ENCODE results near the gene UPF3A. TPM values are rescaled to one million over a fixed set of nuclear protein-coding genes. Genes with fewer than 3 reads are reported as not detected.
"Not testable (repeated sequence)": the region's sequence is repeated elsewhere in the genome, so short reads cannot be mapped to it uniquely, and the experiment has no call there.

Gene UPF3A
- total RNA-seq, 1 donor = 14.9 TPM

DNA sequence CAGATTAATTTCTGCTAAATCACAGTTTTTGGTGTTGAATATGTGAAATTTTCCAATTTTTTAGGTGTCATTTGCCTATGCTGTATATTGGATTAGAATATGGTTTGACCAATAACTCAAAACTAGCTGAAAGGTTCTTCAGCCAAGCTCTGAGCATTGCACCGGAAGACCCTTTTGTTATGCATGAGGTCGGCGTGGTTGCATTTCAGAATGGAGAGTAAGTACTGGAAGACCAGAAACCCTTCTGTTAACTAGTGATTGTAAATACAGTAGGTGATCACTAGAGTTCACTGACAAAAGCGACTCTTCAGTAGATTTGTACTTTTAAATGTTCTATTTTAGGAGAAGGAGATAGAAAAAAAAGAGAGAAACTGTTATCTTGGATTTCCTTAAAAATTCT, 24.4 kb upstream of the UPF3A start:
- Histone ChIP-seq H3K9me3 (ENCODE audit: low read depth, low read length) (no peaks in the 10 kb centered on the region), H3K4me3 (ENCODE audit: low read length) (no peak overlapping the region), H3K4me1 (ENCODE audit: insufficient read depth, low read length) (peaks cover 11% of the 10 kb centered on the region), H3K27me3 (ENCODE audit: insufficient read depth, low read length) (no peaks in the 10 kb centered on the region)

DNA sequence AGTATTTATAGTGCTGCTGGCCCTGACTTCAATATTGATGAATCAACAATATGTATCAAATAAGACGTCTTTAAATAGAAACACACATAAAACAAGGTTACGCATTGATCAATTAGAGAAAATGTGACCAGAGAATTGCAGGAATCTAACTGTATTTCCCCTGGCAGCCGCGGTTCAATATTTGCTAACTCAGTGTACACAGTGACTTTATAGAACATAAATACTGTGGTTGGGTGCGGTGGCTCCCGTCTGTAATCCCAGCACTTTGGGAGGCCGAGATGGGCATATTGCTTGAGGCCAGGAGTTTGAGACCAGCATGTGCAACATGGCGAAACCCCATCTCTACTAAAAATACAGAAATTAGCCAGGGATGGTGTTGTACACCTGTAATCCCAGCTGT, 22.8 kb upstream of the UPF3A start:
- Histone ChIP-seq H3K27me3 (ENCODE audit: insufficient read depth, low read length) (no peaks in the 10 kb centered on the region), H3K4me3 (ENCODE audit: low read length) (no peak overlapping the region), H3K4me1 (ENCODE audit: insufficient read depth, low read length) (peaks cover 25% of the 10 kb centered on the region), H3K9me3 (ENCODE audit: low read depth, low read length) (no peaks in the 10 kb centered on the region)

DNA sequence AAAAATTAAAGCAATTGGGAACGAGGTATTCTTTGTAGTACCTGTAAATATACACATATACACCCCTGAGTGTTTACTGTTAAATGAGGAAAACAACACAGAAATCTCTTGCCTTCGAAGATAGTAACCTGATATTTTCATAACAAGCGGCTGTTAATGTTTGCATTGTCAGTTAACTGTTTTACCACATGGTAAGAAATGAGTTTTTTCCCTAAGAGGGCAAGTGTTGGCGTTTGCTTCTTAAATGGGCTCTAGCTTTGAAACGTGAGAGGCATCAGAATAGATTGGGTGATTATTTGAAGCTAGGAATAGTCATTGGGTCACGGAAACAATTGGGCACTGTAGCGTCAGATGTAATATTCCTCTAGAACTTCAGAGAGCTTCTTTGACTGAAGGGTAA, 22.0 kb upstream of the UPF3A start:
- Histone ChIP-seq H3K27me3 (ENCODE audit: insufficient read depth, low read length) (no peaks in the 10 kb centered on the region), H3K4me1 (ENCODE audit: insufficient read depth, low read length) (peaks cover 27% of the 10 kb centered on the region), H3K4me3 (ENCODE audit: low read length) (no peak overlapping the region), H3K9me3 (ENCODE audit: low read depth, low read length) (no peaks in the 10 kb centered on the region)

GRCh38 chr13:114259974-114260373, 21.4 kb upstream of the UPF3A start:
- peaks cover 27% of the 10 kb centered on the region for H3K4me1 ChIP-seq (ENCODE audit: insufficient read depth, low read length)

GRCh38 chr13:114260814-114261213, 20.6 kb upstream of the UPF3A start:
- H3K4me1 ChIP-seq (ENCODE audit: insufficient read depth, low read length) = peaks cover 27% of the 10 kb centered on the region
- no peak overlapping the region for H3K4me3 ChIP-seq (ENCODE audit: low read length)
- H3K27me3 ChIP-seq (ENCODE audit: insufficient read depth, low read length) = no peaks in the 10 kb centered on the region
- no peaks in the 10 kb centered on the region for H3K9me3 ChIP-seq (ENCODE audit: low read depth, low read length)

More at GRCh38 chr13:114259974-114260373, 21.4 kb upstream of the UPF3A start:
- no peaks in the 10 kb centered on the region for H3K9me3 ChIP-seq (ENCODE audit: low read depth, low read length)
- no peaks in the 10 kb centered on the region for H3K27me3 ChIP-seq (ENCODE audit: insufficient read depth, low read length)
- H3K4me3 ChIP-seq (ENCODE audit: low read length) = no peak overlapping the region

DNA sequence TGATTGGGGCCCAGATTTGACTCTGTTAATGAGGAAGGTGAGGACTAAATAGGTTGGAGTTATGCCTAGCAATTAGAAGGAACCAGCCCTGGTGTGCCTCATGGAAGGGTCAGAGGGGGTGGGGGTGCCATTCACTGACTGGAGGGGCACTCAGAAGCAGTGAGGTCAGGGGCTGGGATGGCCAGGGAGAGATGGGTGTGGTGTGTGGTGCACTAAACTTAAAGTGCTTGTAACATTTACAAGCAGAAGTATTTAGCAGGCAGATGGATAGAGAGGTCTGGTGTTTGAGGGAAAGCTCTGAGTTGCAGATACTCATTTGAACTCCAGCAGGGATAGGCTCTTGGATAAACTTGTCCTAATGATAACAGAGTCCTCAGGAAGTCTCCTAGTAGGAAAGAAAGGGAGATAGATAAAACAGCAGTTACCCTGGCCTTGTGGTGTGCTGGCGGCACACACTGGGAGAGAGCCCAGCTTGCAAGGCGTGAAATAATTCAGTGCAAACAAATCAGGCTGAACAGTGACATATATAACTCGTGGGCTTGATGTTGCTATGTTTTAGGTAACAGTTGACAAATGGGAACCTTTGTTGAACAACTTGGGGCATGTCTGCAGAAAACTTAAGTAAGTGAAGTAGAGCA, 20.0 kb upstream of the UPF3A start:
- H3K9me3 ChIP-seq (ENCODE audit: low read depth, low read length) = no peaks in the 10 kb centered on the region
- no peak overlapping the region for H3K4me3 ChIP-seq (ENCODE audit: low read length)
- H3K4me1 ChIP-seq (ENCODE audit: insufficient read depth, low read length) = peaks cover 27% of the 10 kb centered on the region
- H3K27me3 ChIP-seq (ENCODE audit: insufficient read depth, low read length) = no peaks in the 10 kb centered on the region

GRCh38 chr13:114263578-114263977, 17.8 kb upstream of the UPF3A start:
- Histone ChIP-seq H3K27me3 (ENCODE audit: insufficient read depth, low read length) (no peaks in the 10 kb centered on the region), H3K4me1 (ENCODE audit: insufficient read depth, low read length) (peaks cover 37% of the 10 kb centered on the region), H3K9me3 (ENCODE audit: low read depth, low read length) (no peaks in the 10 kb centered on the region), H3K4me3 (ENCODE audit: low read length) (no peak overlapping the region)

- H3K4me3 ChIP-seq (ENCODE audit: low read length); H3K27me3 ChIP-seq (ENCODE audit: insufficient read depth, low read length); H3K9me3 ChIP-seq (ENCODE audit: low read depth, low read length): not testable (repeated sequence)
- H3K4me1 ChIP-seq (ENCODE audit: insufficient read depth, low read length) = peaks cover 37% of the 10 kb centered on the region
These were observed 17.1 kb upstream of the UPF3A start for GRCh38 chr13:114264313-114264712.

DNA sequence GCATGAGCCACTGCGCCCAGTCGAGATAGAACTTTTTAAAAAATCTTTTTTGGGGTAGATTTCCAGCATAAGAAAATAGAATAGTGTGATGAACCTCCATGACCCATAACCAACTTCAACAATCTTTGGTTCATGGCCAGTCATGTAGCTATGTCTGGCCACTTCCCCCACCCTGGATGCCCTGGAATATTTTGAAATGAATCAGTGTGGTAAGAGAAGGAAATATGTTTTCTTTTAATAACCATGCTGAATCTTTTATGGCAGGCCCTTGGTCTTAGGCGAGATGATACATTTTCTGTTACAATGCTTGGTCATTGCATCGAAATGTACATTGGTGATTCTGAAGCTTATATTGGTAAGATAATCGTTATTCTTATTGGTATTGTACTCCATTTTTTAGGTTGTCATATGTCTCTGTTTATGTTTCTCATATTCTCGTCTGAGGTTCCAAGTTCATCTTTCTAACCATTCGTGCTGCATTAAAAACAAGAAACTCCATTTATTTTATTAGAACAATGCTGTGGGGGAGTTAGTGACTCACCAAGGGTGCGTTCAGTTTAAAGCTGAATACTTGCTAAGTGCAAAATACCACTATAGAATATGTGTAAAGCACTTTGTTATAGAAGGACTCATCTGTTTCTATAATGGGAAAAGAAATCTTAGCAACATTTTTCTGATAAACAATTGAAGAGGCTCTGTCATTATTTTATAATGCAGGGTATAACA, 16.4 kb upstream of the UPF3A start:
- Histone ChIP-seq H3K4me1 (ENCODE audit: insufficient read depth, low read length) (peaks cover 37% of the 10 kb centered on the region), H3K9me3 (ENCODE audit: low read depth, low read length) (no peaks in the 10 kb centered on the region), H3K27me3 (ENCODE audit: insufficient read depth, low read length) (no peaks in the 10 kb centered on the region), H3K4me3 (ENCODE audit: low read length) (no peak overlapping the region)

- H3K4me1 ChIP-seq (ENCODE audit: insufficient read depth, low read length) = peaks cover 31% of the 10 kb centered on the region
- H3K27me3 ChIP-seq (ENCODE audit: insufficient read depth, low read length) = no peaks in the 10 kb centered on the region
- no peaks in the 10 kb centered on the region for H3K9me3 ChIP-seq (ENCODE audit: low read depth, low read length)
- H3K4me3 ChIP-seq (ENCODE audit: low read length) = no peak overlapping the region
These were observed 15.2 kb upstream of the UPF3A start for GRCh38 chr13:114266241-114266640.

- Histone ChIP-seq H3K4me1 (ENCODE audit: insufficient read depth, low read length) (peaks cover 12% of the 10 kb centered on the region), H3K4me3 (ENCODE audit: low read length) (peak overlapping the region; percentile 25), H3K27me3 (ENCODE audit: insufficient read depth, low read length) (no peaks in the 10 kb centered on the region)
These were observed 12.8 kb upstream of the UPF3A start for GRCh38 chr13:114268344-114269280.

DNA sequence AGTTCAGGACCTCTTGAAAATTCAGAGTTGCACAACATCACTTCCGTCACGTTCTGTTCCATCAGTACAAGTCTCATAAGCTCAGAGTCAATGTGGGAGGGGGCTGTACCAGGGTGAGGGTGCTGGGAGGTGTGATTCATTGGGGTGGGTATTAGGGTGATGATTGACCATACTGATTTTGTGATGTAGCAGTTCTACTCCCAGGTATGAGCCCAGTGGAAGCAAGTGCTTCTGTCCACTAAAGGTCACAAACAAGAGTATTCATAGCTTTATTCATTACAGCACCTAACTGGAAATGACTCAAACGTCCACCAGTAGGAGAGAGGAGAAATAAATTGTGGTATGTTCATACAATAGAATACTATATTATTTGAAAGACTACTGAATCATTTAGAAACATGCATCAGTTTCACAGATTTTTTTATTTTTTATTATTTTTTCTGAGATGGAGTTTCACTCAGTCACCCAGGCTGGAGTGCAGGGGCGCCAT, 12.1 kb upstream of the UPF3A start:
- H3K9me3 ChIP-seq (ENCODE audit: low read depth, low read length) = no peaks in the 10 kb centered on the region
- no peak overlapping the region for H3K4me3 ChIP-seq (ENCODE audit: low read length)
- no peaks in the 10 kb centered on the region for H3K27me3 ChIP-seq (ENCODE audit: insufficient read depth, low read length)
- H3K4me1 ChIP-seq (ENCODE audit: insufficient read depth, low read length) = peaks cover 10% of the 10 kb centered on the region

More at GRCh38 chr13:114268344-114269280, 12.8 kb upstream of the UPF3A start:
- H3K9me3 ChIP-seq (ENCODE audit: low read depth, low read length) = no peaks in the 10 kb centered on the region

- H3K27me3 ChIP-seq (ENCODE audit: insufficient read depth, low read length) = no peaks in the 10 kb centered on the region
- no peaks in the 10 kb centered on the region for H3K9me3 ChIP-seq (ENCODE audit: low read depth, low read length)
- H3K4me1 ChIP-seq (ENCODE audit: insufficient read depth, low read length) = peaks cover 14% of the 10 kb centered on the region
- no peak overlapping the region for H3K4me3 ChIP-seq (ENCODE audit: low read length)
These were observed 8.4 kb upstream of the UPF3A start for GRCh38 chr13:114272977-114273376.

DNA sequence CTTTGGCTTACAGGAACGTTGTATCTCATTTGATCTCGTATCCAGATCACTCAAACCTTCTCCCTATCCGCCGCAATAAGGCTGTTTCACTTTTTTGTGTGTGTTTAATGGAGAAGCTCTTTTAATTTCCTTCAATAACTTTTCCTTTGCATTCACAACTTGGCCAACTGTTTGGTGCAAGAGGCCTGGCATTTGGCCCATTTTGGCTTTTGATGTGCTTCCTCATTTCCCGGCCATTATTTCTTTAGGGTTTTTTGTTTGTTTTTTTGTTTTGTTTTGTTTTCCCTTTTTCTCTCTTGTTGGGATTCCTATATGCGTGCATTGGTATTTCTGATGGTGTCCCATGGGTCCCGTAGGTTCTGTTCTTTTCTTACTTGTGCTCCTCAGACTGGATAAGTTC, 6.1 kb upstream of the UPF3A start:
- Histone ChIP-seq H3K27me3 (ENCODE audit: insufficient read depth, low read length) (no peaks in the 10 kb centered on the region), H3K4me3 (ENCODE audit: low read length) (no peak overlapping the region), H3K4me1 (ENCODE audit: insufficient read depth, low read length) (peaks cover 13% of the 10 kb centered on the region), H3K9me3 (ENCODE audit: low read depth, low read length) (no peaks in the 10 kb centered on the region)

DNA sequence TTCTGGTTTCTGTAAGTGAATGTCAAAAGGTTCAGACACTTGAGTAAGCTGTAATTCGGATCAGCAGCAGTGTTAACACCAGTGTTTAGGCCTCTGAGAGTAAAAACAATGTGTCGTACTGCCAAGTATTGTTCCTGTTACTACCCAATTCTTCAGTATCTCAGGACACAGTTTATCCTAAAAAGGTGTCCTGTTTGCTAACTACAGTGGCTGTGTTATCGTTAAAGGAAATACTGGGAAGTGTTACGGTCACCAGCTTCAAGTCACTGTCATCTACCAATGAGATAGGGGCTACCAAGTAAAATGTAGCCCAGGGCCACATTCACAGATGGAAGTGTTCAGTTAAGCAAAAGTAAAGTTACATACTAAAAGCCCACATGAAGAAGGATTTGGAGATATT, 2.3 kb upstream of the UPF3A start:
- H3K4me1 ChIP-seq (ENCODE audit: insufficient read depth, low read length) = peaks cover 35% of the 10 kb centered on the region
- no peak overlapping the region for H3K4me3 ChIP-seq (ENCODE audit: low read length)
- H3K9me3 ChIP-seq (ENCODE audit: low read depth, low read length) = no peaks in the 10 kb centered on the region
- H3K27me3 ChIP-seq (ENCODE audit: insufficient read depth, low read length) = no peaks in the 10 kb centered on the region

Data from mononuclear cell (primary cell).